Activated CD8-positive, alpha-beta memory T cell treated with anti-CD3 and anti-CD28 coated beads, Interleukin-2, amount 50 U/mL, for 4 hours (primary cell): ENCODE data around the gene KCNB1.

Source experiments
- DNase-seq: peaks from one replicate; pipeline ENCODE4 v3.0.0-alpha.2; 2020

KCNB1 gene

GRCh38 chr20:49405062-49405683 is 77.3 kb downstream of the KCNB1 start:
- no peak for DNase-seq

- no peak for DNase-seq
These were observed 78.0 kb downstream of the KCNB1 start for GRCh38 chr20:49404461-49404860.

- no peak for DNase-seq
These were observed 78.6 kb downstream of the KCNB1 start for GRCh38 chr20:49403911-49404310.

- DNase-seq: no peak
These were observed 79.5 kb downstream of the KCNB1 start for GRCh38 chr20:49403012-49403411.

- no peak for DNase-seq
These were observed 81.6 kb downstream of the KCNB1 start for GRCh38 chr20:49400904-49401303.

GRCh38 chr20:49400410-49400809 is 82.1 kb downstream of the KCNB1 start:
- DNase-seq: no peak

GRCh38 chr20:49399329-49399728 is 83.1 kb downstream of the KCNB1 start:
- DNase-seq: no peak

GRCh38 chr20:49398401-49399144 is 83.9 kb downstream of the KCNB1 start:
- DNase-seq: no peak

- no peak for DNase-seq
These were observed 84.9 kb downstream of the KCNB1 start for GRCh38 chr20:49397525-49397924.

GRCh38 chr20:49396230-49396629 is 86.2 kb downstream of the KCNB1 start:
- no peak for DNase-seq

- DNase-seq: no peak
These were observed 86.8 kb downstream of the KCNB1 start for GRCh38 chr20:49395659-49396058.

GRCh38 chr20:49395183-49395582 is 87.3 kb downstream of the KCNB1 start:
- no peak for DNase-seq

- DNase-seq: no peak
These were observed 87.7 kb downstream of the KCNB1 start for GRCh38 chr20:49394757-49395156.

- DNase-seq: no peak
These were observed 88.2 kb downstream of the KCNB1 start for GRCh38 chr20:49394264-49394663.

- no peak for DNase-seq
These were observed 88.7 kb downstream of the KCNB1 start for GRCh38 chr20:49393803-49394202.

- DNase-seq: no peak
These were observed 89.7 kb downstream of the KCNB1 start for GRCh38 chr20:49392745-49393144.

- no peak for DNase-seq
These were observed 90.8 kb downstream of the KCNB1 start for GRCh38 chr20:49391404-49392245.

GRCh38 chr20:49389854-49390253 is 92.6 kb downstream of the KCNB1 start:
- DNase-seq: no peak

GRCh38 chr20:49388744-49389143 is 93.7 kb downstream of the KCNB1 start:
- no peak for DNase-seq

GRCh38 chr20:49387581-49387939 is 94.9 kb downstream of the KCNB1 start:
- no peak for DNase-seq

GRCh38 chr20:49386848-49387580 is 95.5 kb downstream of the KCNB1 start:
- DNase-seq: no peak

- no peak for DNase-seq
These were observed 97.0 kb downstream of the KCNB1 start for GRCh38 chr20:49385465-49385864.
